Loucy (cell line): ENCODE data around the gene SCT.

Source experiments
- H2AFZ ChIP-seq: fragments of 200-600 bp; sonication (generic); 2 replicates; pipeline ENCODE4 v1.6.0; 2016; ENCODE audit warnings: antibody characterized with exemption, mild to moderate bottlenecking, low read length, moderate library complexity
- H3F3A ChIP-seq: fragments of 200-600 bp; 2 replicates; pipeline ENCODE4 v1.6.0; 2016; ENCODE audit warnings: antibody characterized with exemption, low read depth, mild to moderate bottlenecking
- H3K27me3 ChIP-seq: fragments of 200-600 bp; sonication (generic); 2 replicates; pipeline ENCODE4 v1.6.1; 2014; ENCODE audit warnings: low read length, mild to moderate bottlenecking; ENCODE audit not compliant: insufficient read depth, poor library complexity, severe bottlenecking
- H3K36me3 ChIP-seq: fragments of 200-600 bp; sonication (generic); 2 replicates; pipeline ENCODE4 v1.6.1; 2016; ENCODE audit warnings: low read length; ENCODE audit not compliant: insufficient read depth
- H3K4me1 ChIP-seq: fragments of 200-600 bp; sonication (generic); 2 replicates; pipeline ENCODE4 v1.5.1; 2014; ENCODE audit warnings: low read length, mild to moderate bottlenecking; ENCODE audit not compliant: insufficient read depth, poor library complexity, severe bottlenecking
- H3K4me2 ChIP-seq: fragments of 200-600 bp; sonication (generic); 2 replicates; pipeline ENCODE4 v1.6.0; 2014; ENCODE audit warnings: antibody characterized with exemption, low read length, low read depth, mild to moderate bottlenecking; ENCODE audit not compliant: poor library complexity, severe bottlenecking
- H3K4me3 ChIP-seq: fragments of 200-600 bp; sonication (generic); 2 replicates; pipeline ENCODE4 v1.5.1; 2014; ENCODE audit warnings: low read length, mild to moderate bottlenecking, mixed read lengths; ENCODE audit not compliant: poor library complexity, severe bottlenecking
- H3K79me2 ChIP-seq: fragments of 200-600 bp; sonication (generic); 2 replicates; pipeline ENCODE4 v1.6.1; 2014; ENCODE audit warnings: low read length; ENCODE audit not compliant: insufficient read depth
- H3K9ac ChIP-seq: fragments of 200-600 bp; sonication (generic); 2 replicates; pipeline ENCODE4 v1.6.0; 2014; ENCODE audit warnings: mild to moderate bottlenecking, low read depth, low read length, moderate library complexity; ENCODE audit not compliant: poor library complexity, severe bottlenecking
- H3K9me2 ChIP-seq: fragments of 200-600 bp; sonication (generic); replicated peaks from 2 replicates; pipeline ENCODE4 v1.6.1; 2016; ENCODE audit warnings: low read depth, low read length, mixed read lengths
- H3K9me3 ChIP-seq: fragments of 200-600 bp; sonication (generic); 2 replicates; pipeline ENCODE4 v1.6.1; 2014; ENCODE audit warnings: mild to moderate bottlenecking, antibody characterized with exemption, low read length, low read depth; ENCODE audit not compliant: insufficient read depth
- H4K20me1 ChIP-seq: fragments of 200-600 bp; sonication (generic); 2 replicates; pipeline ENCODE4 v1.6.0; 2014; ENCODE audit warnings: antibody characterized with exemption, low read length, mild to moderate bottlenecking; ENCODE audit not compliant: insufficient read depth, poor library complexity, severe bottlenecking
- CTCF ChIP-seq: fragments of 200-600 bp; sonication (generic); conservative IDR thresholded peaks from 2 replicates; pipeline ENCODE4 v1.5.1; 2014; ENCODE audit warnings: mild to moderate bottlenecking, antibody characterized with exemption, low read length
- EZH2phosphoT487 ChIP-seq: fragments of 200-600 bp; IDR thresholded peaks from 2 replicates; pipeline ENCODE4 v1.6.1; 2018; ENCODE audit warnings: antibody characterized with exemption, mild to moderate bottlenecking, moderate library complexity, borderline replicate concordance

The SCT gene

GRCh38 chr11:635945-636510 is 9.0 kb upstream of the SCT start:
- Histone ChIP-seq H2AFZ (no peak overlapping the region), H3K9me2 (no peaks in the 10 kb centered on the region), H4K20me1 (no peaks in the 10 kb centered on the region), H3K4me2 (no peak overlapping the region), H3K4me1 (no peaks in the 10 kb centered on the region), H3F3A (no peaks in the 10 kb centered on the region), H3K4me3 (no peak overlapping the region), H3K9me3 (no peaks in the 10 kb centered on the region), H3K79me2 (no peaks in the 10 kb centered on the region), H3K27me3 (no peaks in the 10 kb centered on the region), H3K36me3 (no peaks in the 10 kb centered on the region), H3K9ac (no peak overlapping the region)
- TF ChIP-seq CTCF: no peak
- no peak for TF ChIP-seq EZH2phosphoT487

GRCh38 chr11:630871-631270 is 3.9 kb upstream of the SCT start:
- Histone ChIP-seq H3K79me2 (no peaks in the 10 kb centered on the region), H3K27me3 (no peaks in the 10 kb centered on the region), H3K4me2 (no peak overlapping the region), H2AFZ (no peak overlapping the region), H3K9me3 (no peaks in the 10 kb centered on the region), H3K4me1 (peaks cover 17% of the 10 kb centered on the region), H3K9me2 (no peaks in the 10 kb centered on the region), H3F3A (no peaks in the 10 kb centered on the region), H4K20me1 (no peaks in the 10 kb centered on the region), H3K4me3 (no peak overlapping the region), H3K36me3 (no peaks in the 10 kb centered on the region), H3K9ac (no peak overlapping the region)
- TF ChIP-seq EZH2phosphoT487 (no peak), CTCF (no peak)

GRCh38 chr11:629237-629583 is 2.2 kb upstream of the SCT start:
- Histone ChIP-seq H3K4me1 (peaks cover 17% of the 10 kb centered on the region), H2AFZ (no peak overlapping the region), H3K9me2 (no peaks in the 10 kb centered on the region), H3K9me3 (no peaks in the 10 kb centered on the region), H3K4me2 (peak overlapping the region; percentile 8), H3K4me3 (no peak overlapping the region), H3K27me3 (no peaks in the 10 kb centered on the region), H3K79me2 (no peaks in the 10 kb centered on the region), H3K9ac (no peak overlapping the region), H4K20me1 (no peaks in the 10 kb centered on the region), H3K36me3 (no peaks in the 10 kb centered on the region), H3F3A (no peaks in the 10 kb centered on the region)
- TF ChIP-seq EZH2phosphoT487 (no peak), CTCF (no peak)
